Tibial nerve (tissue), 4 donors: ENCODE results near the gene HOTAIR. TPM values are rescaled to one million over a fixed set of nuclear protein-coding genes. Genes with fewer than 3 reads are reported as not detected.

ENCODE experiments used
- DNase-seq, 2 donors: peaks; one replicate each; pipeline ENCODE4 v3.0.0-alpha.2; 2019; ENCODE audit warnings: low spot score in 2 of 2
- H3K27ac ChIP-seq, 4 donors: fragments of 200-600 bp; sonication (generic) in 3 of 4; one replicate each; pipeline ENCODE4 v1.5.1; 2017 to 2019; ENCODE audit warnings: mild to moderate bottlenecking in 1 of 4
- H3K27me3 ChIP-seq, 2 donors: fragments of 200-600 bp; sonication (generic) in 1 of 2; one replicate each; pipeline versions ENCODE4 v1.5.1 to v1.6.0; 2017 to 2019
- H3K36me3 ChIP-seq, 3 donors: fragments of 200-600 bp; sonication (generic); one replicate each; pipeline ENCODE4 v1.5.1; 2018 to 2019
- H3K4me1 ChIP-seq, 4 donors: fragments of 200-600 bp; sonication (generic) in 3 of 4; one replicate each; pipeline ENCODE4 v1.5.1; 2017 to 2019
- H3K4me3 ChIP-seq, 4 donors: fragments of 200-600 bp; sonication (generic) in 3 of 4; one replicate each; pipeline ENCODE4 v1.5.1; 2017 to 2019; ENCODE audit warnings: mild to moderate bottlenecking in 1 of 4, moderate library complexity in 1 of 4
- H3K9me3 ChIP-seq, 4 donors: fragments of 200-600 bp; sonication (generic) in 3 of 4; one replicate each; pipeline ENCODE4 v1.5.1; 2017 to 2019
- CTCF ChIP-seq, 5 experiments: fragments of 200-600 bp in 3 of 5; fragments of 450-650 bp in 2 of 5; sonication (generic) in 3 of 5; IDR thresholded peaks; one replicate each; pipeline ENCODE4 v1.5.1; 2016 to 2019; ENCODE audit warnings: antibody characterized with exemption in 5 of 5, mild to moderate bottlenecking in 3 of 5, moderate library complexity in 2 of 5
- EP300 ChIP-seq, 2 donors: sonication (generic); formaldehyde crosslinking; IDR thresholded peaks; one replicate each; pipeline ENCODE4 v1.6.1; 2017; ENCODE audit warnings: antibody characterized with exemption in 2 of 2, mild to moderate bottlenecking in 1 of 2
- POLR2A ChIP-seq, 2 donors: fragments of 450-650 bp; IDR thresholded peaks; one replicate each; pipeline ENCODE4 v1.6.1; 2017; ENCODE audit warnings: antibody characterized with exemption in 2 of 2, mild to moderate bottlenecking in 2 of 2, moderate library complexity in 2 of 2
- WGBS, 2 donors: methylation state at CpG; one replicate each; pipeline ENCODE4 v1.1.5; 2018; 5-methylcytosine and 5-hydroxymethylcytosine counted together
- total RNA-seq, 4 donors: library from RNA; depleted of rRNA; stranded (reverse); fragments of >200 nt; gene quantifications; one replicate each; pipeline ENCODE4 v1.1.0, GENCODE V29; 2016

HOTAIR gene
- total RNA-seq, 4 donors from 2014 or later = 0.20 to 0.42 (median 0.30) TPM; not detected in 1

DNA sequence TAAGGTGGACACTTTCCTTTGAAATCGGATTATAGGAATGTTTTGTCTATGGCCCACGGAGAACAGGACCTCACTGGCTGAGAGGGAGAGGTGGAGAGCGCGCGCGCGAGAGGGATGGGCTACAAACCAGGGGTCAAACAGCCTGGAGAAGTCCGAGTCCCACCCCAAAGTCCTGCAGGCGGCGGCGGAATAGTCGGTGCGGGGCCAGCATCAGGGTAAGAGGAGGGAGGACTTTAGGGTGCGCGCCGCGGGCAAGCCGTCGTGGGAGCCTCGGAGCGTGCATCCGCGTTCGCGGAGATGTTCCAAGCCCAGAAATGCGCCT lies 30.7 kb upstream of the HOTAIR start:
- Histone ChIP-seq H3K27me3 (peaks cover 0 to 48% of the 10 kb centered on the region in 2 donors), H3K4me3 (peak overlapping the region; percentile 26 to 49 (median 37))

GRCh38 chr12:54004841-54005530 lies 30.2 kb upstream of the HOTAIR start:
- WGBS, 2 donors = 13 to 21% methylated on average over 31 of the region's 31 CpGs
- H3K9me3 ChIP-seq = no peaks in the 10 kb centered on the region
- H3K4me3 ChIP-seq = peak overlapping the region; percentile 26 to 49 (median 37)
- peak overlapping the region; percentile 65 to 99 (median 81) for H3K27ac ChIP-seq
- DNase-seq = no peak
- H3K36me3 ChIP-seq = peaks cover 0 to 4% (median 0%) of the 10 kb centered on the region in 3 donors
- H3K4me1 ChIP-seq = peaks cover 0 to 90% (median 19%) of the 10 kb centered on the region in 4 donors
- peaks cover 0 to 52% of the 10 kb centered on the region in 2 donors for H3K27me3 ChIP-seq
- TF ChIP-seq EP300 (IDR thresholded peaks at IDR 0.05) = peak in 1 of 2 donors; percentile 59
- TF ChIP-seq CTCF (IDR thresholded peaks at IDR 0.05) = no peak

More for the DNA sequence above, 30.7 kb upstream of the HOTAIR start:
- WGBS, 2 donors = 4 to 6% methylated on average over 26 of the region's 26 CpGs
- no peak for TF ChIP-seq CTCF (IDR thresholded peaks at IDR 0.05)
- no peak for TF ChIP-seq EP300 (IDR thresholded peaks at IDR 0.05)
- TF ChIP-seq POLR2A (IDR thresholded peaks at IDR 0.05) = no peak
- Histone ChIP-seq H3K4me1 (peaks cover 0 to 89% (median 17%) of the 10 kb centered on the region in 4 donors), H3K9me3 (no peaks in the 10 kb centered on the region), H3K36me3 (peaks cover 0 to 4% (median 0%) of the 10 kb centered on the region in 3 donors), H3K27ac (peak overlapping the region; percentile 65 to 99 (median 81))
- no peak for DNase-seq

- TF ChIP-seq CTCF (IDR thresholded peaks at IDR 0.05) = no peak
- no peak for TF ChIP-seq POLR2A (IDR thresholded peaks at IDR 0.05)
- TF ChIP-seq EP300 (IDR thresholded peaks at IDR 0.05) = no peak
- Histone ChIP-seq H3K9me3 (no peaks in the 10 kb centered on the region), H3K36me3 (peaks cover 0 to 4% (median 0%) of the 10 kb centered on the region in 3 donors), H3K4me1 (peaks cover 0 to 88% (median 16%) of the 10 kb centered on the region in 4 donors), H3K27me3 (peaks cover 0 to 52% of the 10 kb centered on the region in 2 donors), H3K4me3 (peak overlapping the region in 3 of 4 donors; percentile 30 to 49 (median 44)), H3K27ac (peak overlapping the region; percentile 65 to 99 (median 86))
- 37 to 46% methylated on average over 20 of the region's 20 CpGs for WGBS, 2 donors
- no peak for DNase-seq
Measured at GRCh38 chr12:54004063-54004840, 29.5 kb upstream of the HOTAIR start.

GRCh38 chr12:54003625-54004024 lies 28.9 kb upstream of the HOTAIR start:
- H3K36me3 ChIP-seq = peaks cover 0 to 4% (median 0%) of the 10 kb centered on the region in 3 donors
- WGBS, 2 donors = 48 to 56% methylated on average over 3 of the region's 3 CpGs
- TF ChIP-seq CTCF (IDR thresholded peaks at IDR 0.05) = no peak
- TF ChIP-seq POLR2A (IDR thresholded peaks at IDR 0.05) = no peak
- H3K4me1 ChIP-seq = peaks cover 0 to 92% (median 14%) of the 10 kb centered on the region in 4 donors
- no peaks in the 10 kb centered on the region for H3K9me3 ChIP-seq
- peak overlapping the region; percentile 54 to 99 (median 86) for H3K27ac ChIP-seq
- no peak overlapping the region for H3K4me3 ChIP-seq
- DNase-seq = no peak
- H3K27me3 ChIP-seq = peaks cover 0 to 53% of the 10 kb centered on the region in 2 donors
